Heart left ventricle (tissue), 16 donors: ENCODE measurements around the gene MAD2L1. TPM values are rescaled to one million over a fixed set of nuclear protein-coding genes. Genes with fewer than 3 reads are reported as not detected.

Source experiments
- ATAC-seq, 4 donors: fragments of 200-7000 bp; cut with Tn5 transposase; one replicate each; pipeline ENCODE4 v1.9.1; 2020 to 2022; ENCODE audit warnings: moderate library complexity in 4 of 4, mild to moderate bottlenecking in 3 of 4, moderate number of reproducible peaks in 1 of 4
- DNase-seq, 5 donors: peaks; one replicate each; pipeline ENCODE4 v3.0.0-alpha.2; 2020
- H3K27ac ChIP-seq, 12 donors: fragments of 200-600 bp; sonication (generic) in 4 of 12; one replicate each; pipeline versions ENCODE4 v1.5.0 to v1.8.0; 2016 to 2022; ENCODE audit warnings: mild to moderate bottlenecking in 2 of 12
- H3K27me3 ChIP-seq, 9 donors: fragments of 200-600 bp; sonication (generic) in 2 of 9; one replicate each; pipeline versions ENCODE4 v1.5.1 to v1.8.0; 2016 to 2022; ENCODE audit warnings: mild to moderate bottlenecking in 3 of 9
- H3K36me3 ChIP-seq, 9 donors: fragments of 200-600 bp; sonication (generic) in 2 of 9; one replicate each; pipeline versions ENCODE4 v1.5.0 to v1.8.0; 2018 to 2022; ENCODE audit warnings: mild to moderate bottlenecking in 2 of 9
- H3K4me1 ChIP-seq, 12 donors: fragments of 200-600 bp; sonication (generic) in 4 of 12; one replicate each; pipeline versions ENCODE4 v1.5.0 to v1.8.0; 2016 to 2022; ENCODE audit warnings: mild to moderate bottlenecking in 3 of 12
- H3K4me3 ChIP-seq, 12 donors: fragments of 200-600 bp; sonication (generic) in 4 of 12; one replicate each; pipeline versions ENCODE4 v1.5.0 to v1.8.0; 2017 to 2022; ENCODE audit warnings: mild to moderate bottlenecking in 9 of 12, moderate library complexity in 4 of 12
- H3K9me3 ChIP-seq, 12 donors: fragments of 200-600 bp; sonication (generic) in 4 of 12; one replicate each; pipeline versions ENCODE4 v1.5.0 to v1.8.0; 2016 to 2022; ENCODE audit warnings: mild to moderate bottlenecking in 1 of 12
- CTCF ChIP-seq, 12 donors: fragments of 200-600 bp; sonication (generic) in 4 of 12; IDR thresholded peaks; one replicate each; pipeline versions ENCODE4 v1.5.0 to v1.8.0; 2018 to 2022; ENCODE audit warnings: antibody characterized with exemption in 12 of 12, mild to moderate bottlenecking in 5 of 12
- POLR2A ChIP-seq, 2 donors: fragments of 450-650 bp; IDR thresholded peaks; one replicate each; pipeline ENCODE4 v1.6.1; 2017; ENCODE audit warnings: antibody characterized with exemption in 2 of 2, mild to moderate bottlenecking in 2 of 2, moderate library complexity in 2 of 2
- WGBS, 4 donors: extraction: QIAGEN DNeasy Blood & Tissue Kit in 2 of 4; methylation state at CpG; one replicate each; pipeline versions ENCODE4 v1.1.5 to v1.1.7; 2013 to 2018; 5-methylcytosine and 5-hydroxymethylcytosine counted together
- intact Hi-C, 10 donors: fragments of 100-400 bp; cut with DNase I; formaldehyde crosslinking; loops; one replicate each; pipeline versions ENCODE4 v1.11.1 to v1.14.2; 2022
- polyA plus RNA-seq, 2 donors: library from polyadenylated mRNA; stranded (reverse); fragments of 200-250 nt; gene quantifications; one replicate each; pipeline ENCODE4 v1.2.3, GENCODE V29; 2013
- total RNA-seq, 9 donors: library from RNA; depleted of rRNA in 2 of 9; stranded (reverse); fragments of >200 nt in 2 of 9; fragmentation: NEBNext Ultra II Directional in 3 of 9; extraction: Animal tissue kit (Norgen Biotek cat#: 25700) in 3 of 9; gene quantifications; one replicate each; pipeline versions ENCODE4 v1.1.0 to v1.2.4, GENCODE V29; 2016 to 2023
- donor health status: ischemic (EF 13 %, LVEDD 7.1; RV severe dilation, severe dysfunction).
- donor health status: healthy with polysubstance abuse.
- donor health status: DM: no; HTN: yes; CAD: no.
- donor health status: DM: no; HTN: no; CAD: no.
- donor health status: ischemic (EF 25% LVEDD 6.9; RV normal size, moderate dysfunction).
- donor health status: ischemic (EF 25% LVEDD 5.7; RV mildly dilated, moderate dysfunction).
- donor health status: healthy.
- donor health status: DM: yes; HTN: yes; CAD: no.
- donor health status: ischemic (EF 35%, LVEDD 5.7; RV mildly dilated, moderate dysfunction).
- donor health status: nonischemic (EF 11% LVEDD 7.7; RV severe dilation, severe dysfunction).
- donor health status: DM: yes; HTN: yes; CAD: no.
- donor health status: PGD.
- donor health status: ischemic (EF 29% LVEDD 5.4; RV normal size, mild dysfunction).
- donor health status: nonischemic (EF 23%, LVEDD 6.1; RV moderate dilation, normal function).

MAD2L1 gene
- total and polyA plus RNA-seq, 11 donors: 0.44 to 6.0 (median 1.2) TPM

- DNase-seq (no peak), ATAC-seq (no peak)
- intact Hi-C loops: loop anchor here in 1 of 10 donors (10.0 kb wide), 1 partner anchor 1020 kb away; no protein-coding TSS in a partner anchor
- Histone ChIP-seq H3K4me1 (peaks cover 0 to 3% (median 0%) of the 10 kb centered on the region in 12 donors), H3K27me3 (no peaks in the 10 kb centered on the region), H3K36me3 (no peaks in the 10 kb centered on the region), H3K27ac (no peak overlapping the region), H3K4me3 (no peak overlapping the region), H3K9me3 (no peaks in the 10 kb centered on the region)
- no peak for TF ChIP-seq CTCF (IDR thresholded peaks at IDR 0.05)
- TF ChIP-seq POLR2A (IDR thresholded peaks at IDR 0.05): no peak
These were observed 17.7 kb upstream of the MAD2L1 start for GRCh38 chr4:120084327-120084726.

- TF ChIP-seq POLR2A (IDR thresholded peaks at IDR 0.05) (no peak), CTCF (IDR thresholded peaks at IDR 0.05) (no peak)
- Histone ChIP-seq H3K4me1 (peaks cover 0 to 3% (median 0%) of the 10 kb centered on the region in 12 donors), H3K27me3 (no peaks in the 10 kb centered on the region), H3K27ac (no peak overlapping the region), H3K36me3 (no peaks in the 10 kb centered on the region), H3K9me3 (no peaks in the 10 kb centered on the region), H3K4me3 (no peak overlapping the region)
- WGBS, 4 donors: 70 to 80% (median 79%) methylated on average over 2 of the region's 2 CpGs
- DNase-seq: no peak
- intact Hi-C loops: loop anchor here in 1 of 10 donors (10.0 kb wide), 1 partner anchor 1022 kb away; no protein-coding TSS in a partner anchor
- no peak for ATAC-seq
These were observed 16.5 kb upstream of the MAD2L1 start for GRCh38 chr4:120083152-120083551.

- intact Hi-C loops: loop anchor here in 1 of 10 donors (10.0 kb wide), 1 partner anchor 1023 kb away; no protein-coding TSS in a partner anchor
- DNase-seq (no peak), ATAC-seq (no peak)
- H3K4me1 ChIP-seq: peaks cover 0 to 3% (median 0%) of the 10 kb centered on the region in 12 donors
- H3K9me3 ChIP-seq: no peaks in the 10 kb centered on the region
- no peaks in the 10 kb centered on the region for H3K27me3 ChIP-seq
- H3K27ac ChIP-seq: no peak overlapping the region
- no peaks in the 10 kb centered on the region for H3K36me3 ChIP-seq
- no peak for TF ChIP-seq POLR2A (IDR thresholded peaks at IDR 0.05)
- TF ChIP-seq CTCF (IDR thresholded peaks at IDR 0.05): no peak
- H3K4me3 ChIP-seq: no peak overlapping the region
- WGBS, 4 donors: 74 to 88% (median 80%) methylated on average over 1 of the region's 1 CpG
These were observed 15.6 kb upstream of the MAD2L1 start for GRCh38 chr4:120082251-120082650.

GRCh38 chr4:120081726-120082125 is 15.1 kb upstream of the MAD2L1 start:
- no peaks in the 10 kb centered on the region for H3K36me3 ChIP-seq
- H3K4me3 ChIP-seq: no peak overlapping the region
- no peaks in the 10 kb centered on the region for H3K9me3 ChIP-seq
- DNase-seq (no peak), ATAC-seq (no peak)
- H3K4me1 ChIP-seq: peaks cover 0 to 3% (median 0%) of the 10 kb centered on the region in 12 donors
- intact Hi-C loops: loop anchor here in 1 of 10 donors (10.0 kb wide), 1 partner anchor 1023 kb away; no protein-coding TSS in a partner anchor
- no peaks in the 10 kb centered on the region for H3K27me3 ChIP-seq
- TF ChIP-seq CTCF (IDR thresholded peaks at IDR 0.05) (no peak), POLR2A (IDR thresholded peaks at IDR 0.05) (no peak)
- no peak overlapping the region for H3K27ac ChIP-seq
